Measurements from ENCODE around the gene EXD3.

GRCh38 chr9:137366445-137366810, 56.5 kb downstream of the EXD3 start:
- no peak for TF ChIP-seq EGR1 (IDR thresholded peaks at IDR 0.05)
- TF ChIP-seq YY1 (IDR thresholded peaks at IDR 0.05; ENCODE audit: low read depth), result no peak

Data from Ishikawa (cell line).